HepG2 (cell line): ENCODE measurements around the gene PROKR1. TPM values are rescaled to one million over a fixed set of nuclear protein-coding genes. Genes with fewer than 3 reads are reported as not detected.

Source experiments
- ATAC-seq: fragments of 200-7000 bp; cut with Tn5 transposase; 3 replicates; pipeline ENCODE4 v1.9.1; 2020; ENCODE audit warnings: mild to moderate bottlenecking, moderate library complexity
- BruUV-seq: library from RNA; stranded (reverse); fragments of 400-500 nt; replicated peaks from 2 replicates; lab custom pipeline; 2021; lab: Mats Ljungman, UMichigan
- CTCF ChIA-PET: fragments of 300-600 bp; formaldehyde crosslinking; extraction: SDS; loops from one replicate; lab custom pipeline; 2021; ENCODE audit warnings: low total read pairs, inconsistent platforms, low intra/inter-chr PET ratio; lab: Yijun Ruan, JAX
- POLR2A ChIA-PET: fragments of 350-600 bp; sonication (Branson Sonifier 250); formaldehyde crosslinking; loops from one replicate; lab custom pipeline; 2020; ENCODE audit warnings: antibody characterized with exemption, inconsistent platforms; lab: Yijun Ruan, JAX
- DNase-seq: peaks from one replicate; pipeline ENCODE4 v3.0.0-alpha.2; 2015; ENCODE audit warnings: low spot score
- FAIRE-seq: peaks from 3 replicates; lab custom pipeline; 2011; peaks lifted over from hg19 to GRCh38; lab: Jason Lieb, UNC
- H2AFZ ChIP-seq: one replicate; pipeline ENCODE4 v1.6.1; 2011; ENCODE audit warnings: low read length, inconsistent platforms
- H3K27ac ChIP-seq: fragments of 300-600 bp; 3 replicates; pipeline ENCODE4 v1.8.0; 2011; ENCODE audit warnings: mixed run types, mild to moderate bottlenecking, mixed read lengths, low read length, inconsistent platforms; ENCODE audit not compliant: insufficient read depth; ENCODE audit errors: extremely low read length
- H3K27me3 ChIP-seq, 2 experiments: fragments of 200-600 bp in 1 of 2; 2 replicates in 1 of 2; 3 replicates in 1 of 2; pipeline versions ENCODE4 v1.6.0 to v1.8.0; 2011; ENCODE audit warnings: low read length in 2 of 2, mild to moderate bottlenecking in 2 of 2, moderate library complexity in 2 of 2, inconsistent platforms in 1 of 2; ENCODE audit not compliant: insufficient read depth in 2 of 2, control insufficient read depth in 1 of 2
- H3K36me3 ChIP-seq, 2 experiments: fragments of 200-600 bp in 1 of 2; replicated peaks in 1 of 2; 2 replicates in 1 of 2; 3 replicates in 1 of 2; pipeline versions ENCODE4 v1.5.1 to v1.8.0; 2011; ENCODE audit warnings: low read length in 2 of 2, inconsistent platforms in 1 of 2; ENCODE audit not compliant: insufficient read depth in 2 of 2, control insufficient read depth in 1 of 2
- H3K4me1 ChIP-seq: 2 replicates; pipeline ENCODE4 v1.5.1; 2012; ENCODE audit warnings: low read length, inconsistent platforms; ENCODE audit not compliant: insufficient read depth
- H3K4me2 ChIP-seq: 2 replicates; pipeline ENCODE4 v1.6.0; 2011; ENCODE audit warnings: low read depth, low read length, inconsistent platforms
- H3K4me3 ChIP-seq, 3 experiments: fragments of 200-600 bp in 1 of 3; sonication (generic), shearing (Covaris generic) in 1 of 3; replicated peaks in 1 of 3; 2 replicates each; pipeline ENCODE4 v1.5.1; 2011 to 2016; ENCODE audit warnings: low read length in 3 of 3, inconsistent platforms in 2 of 3, low read depth in 2 of 3, mild to moderate bottlenecking in 2 of 3, control low read depth in 1 of 3, mixed read lengths in 1 of 3; ENCODE audit not compliant: insufficient read depth in 1 of 3
- H3K79me2 ChIP-seq: one replicate; pipeline ENCODE4 v1.6.1; 2011; ENCODE audit warnings: low read length, inconsistent platforms; ENCODE audit not compliant: insufficient read depth
- H3K9ac ChIP-seq: 2 replicates; pipeline ENCODE4 v1.6.0; 2011; ENCODE audit warnings: mild to moderate bottlenecking, low read depth, low read length, inconsistent platforms; ENCODE audit not compliant: insufficient read depth
- H3K9me3 ChIP-seq: 2 replicates; pipeline ENCODE4 v1.5.1; 2012; ENCODE audit warnings: mild to moderate bottlenecking, low read length
- H4K20me1 ChIP-seq: 2 replicates; pipeline ENCODE4 v1.6.0; 2011; ENCODE audit warnings: inconsistent platforms, mild to moderate bottlenecking, low read length, moderate library complexity; ENCODE audit not compliant: insufficient read depth
- ATF2 ChIP-seq: sonication (generic); formaldehyde crosslinking; IDR thresholded peaks from 2 replicates; pipeline ENCODE4 v1.4.0; 2020; ENCODE audit warnings: missing genetic modification reagents
- CEBPB ChIP-seq: IDR thresholded peaks from 2 replicates; pipeline ENCODE4 v1.6.1; 2011; ENCODE audit warnings: low read depth, low read length, improper control_type of control experiment, borderline replicate concordance
- CHCHD3 ChIP-seq: sonication (generic); formaldehyde crosslinking; IDR thresholded peaks from 2 replicates; pipeline ENCODE4 v1.8.0; 2022; ENCODE audit warnings: mild to moderate bottlenecking, missing genetic modification reagents, moderate library complexity
- HNF4G ChIP-seq, 2 experiments: sonication (generic) in 1 of 2; formaldehyde crosslinking in 1 of 2; IDR thresholded peaks; 2 replicates each; pipeline versions ENCODE4 v1.4.0 to v1.6.1; 2011 to 2020; ENCODE audit warnings: borderline replicate concordance in 2 of 2, low read depth in 2 of 2, mild to moderate bottlenecking in 2 of 2, low read length in 1 of 2, missing genetic modification reagents in 1 of 2, moderate library complexity in 1 of 2
- NR3C1 ChIP-seq: sonication (generic); formaldehyde crosslinking; IDR thresholded peaks from 2 replicates; pipeline ENCODE4 v1.4.0; 2020; ENCODE audit warnings: missing genetic modification reagents
- STAT6 ChIP-seq: sonication (generic); formaldehyde crosslinking; IDR thresholded peaks from 2 replicates; pipeline ENCODE4 v1.4.0; 2020; ENCODE audit warnings: missing genetic modification reagents, mild to moderate bottlenecking, borderline replicate concordance
- ZC3H4 ChIP-seq: sonication (generic); formaldehyde crosslinking; IDR thresholded peaks from 2 replicates; pipeline ENCODE4 v1.4.0; 2020; ENCODE audit warnings: missing genetic modification reagents, borderline replicate concordance
- ZNF276 ChIP-seq: sonication (generic); formaldehyde crosslinking; IDR thresholded peaks from 2 replicates; pipeline ENCODE4 v1.4.0; 2020; ENCODE audit warnings: mild to moderate bottlenecking, low read depth, missing genetic modification reagents
- ZNF292 ChIP-seq: sonication (generic); formaldehyde crosslinking; IDR thresholded peaks from 2 replicates; pipeline ENCODE4 v1.8.1; 2022; ENCODE audit warnings: mild to moderate bottlenecking, low read depth, missing genetic modification reagents, borderline replicate concordance
- ZNF333 ChIP-seq: sonication (generic); formaldehyde crosslinking; IDR thresholded peaks from 2 replicates; pipeline ENCODE4 v1.4.0; 2020; ENCODE audit warnings: mild to moderate bottlenecking, missing genetic modification reagents, borderline replicate concordance
- ZSCAN5A ChIP-seq: sonication (generic); formaldehyde crosslinking; IDR thresholded peaks from 2 replicates; pipeline ENCODE4 v1.8.0; 2022; ENCODE audit warnings: mild to moderate bottlenecking, missing genetic modification reagents, borderline replicate concordance
- WGBS: methylation state at CpG from one replicate; pipeline ENCODE4 v1.1.6; 2017; ENCODE audit warnings: low lambda C conversion rate; 5-methylcytosine and 5-hydroxymethylcytosine counted together
- in situ Hi-C: cut with HindIII; loops from 2 replicates; pipeline ENCODE4 v1.10.0; 2017; ENCODE audit warnings: low pct_unique_long_range_greater_than_20kb; ENCODE audit not compliant: extremely low pct_ligation_motif_present
- intact Hi-C: fragments of 100-400 bp; cut with micrococcal nuclease; formaldehyde crosslinking; loops from one replicate; pipeline ENCODE4 v1.10.0; 2022; ENCODE audit not compliant: unreplicated experiment
- polyA plus RNA-seq, 8 experiments: library from polyadenylated mRNA; depleted of rRNA in 3 of 8; stranded (reverse) in 7 of 8; unstranded in 1 of 8; fragments of >200 nt; fragmentation: Illumina TruSeq in 4 of 8; extraction: Trizol in 4 of 8; gene quantifications; 2 replicates each; pipeline versions ENCODE4 v1.2.1 to v1.2.3, GENCODE V29; 2011 to 2016; ENCODE audit warnings: low read depth in 4 of 8, missing spikeins in 1 of 8, mixed read lengths in 1 of 8; ENCODE audit not compliant: insufficient read depth in 1 of 8
- total RNA-seq, 5 experiments: library from RNA; depleted of rRNA; stranded (reverse); fragments of >200 nt; fragmentation: Illumina TruSeq; extraction: Trizol; gene quantifications; 2 replicates each; pipeline ENCODE4 v1.2.3, GENCODE V29; 2016; ENCODE audit warnings: low read depth in 1 of 5
- TF ChIP-seq, protein P1 (sequence below): IDR thresholded peaks from 2 replicates; pipeline ENCODE4 v1.6.1; 2016; ENCODE audit warnings: control low read depth
- TF ChIP-seq, protein P2 (sequence below): sonication (generic); formaldehyde crosslinking; IDR thresholded peaks from 2 replicates; pipeline ENCODE4 v1.4.0; 2020; ENCODE audit warnings: missing genetic modification reagents

The PROKR1 gene
- total and polyA plus RNA-seq, 2 of the 13 experiments (the other 11 are each of a cell fraction or from before 2014, with no cell fraction given): not detected

DNA sequence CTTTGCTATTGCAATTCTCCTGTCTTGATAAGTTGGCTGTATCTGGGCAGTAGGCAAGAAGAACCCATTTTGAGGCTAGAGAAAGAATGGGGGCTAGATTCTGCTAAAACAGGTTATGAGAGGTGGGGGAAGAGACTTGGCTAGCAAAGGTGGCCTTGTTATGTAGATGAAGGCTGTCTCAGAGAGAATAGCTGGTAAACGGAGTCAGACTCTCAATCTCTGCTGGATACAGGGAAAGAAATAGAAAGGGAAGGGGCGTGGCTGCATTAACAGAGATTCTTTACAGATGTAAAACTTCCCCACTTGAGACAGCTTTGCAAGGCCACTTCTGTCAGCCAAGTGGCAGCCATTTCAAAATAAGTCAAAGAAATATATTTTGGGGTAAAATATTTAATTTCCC lies 53.2 kb downstream of the PROKR1 start:
- BruUV-seq: no TSS peak
- Histone ChIP-seq H3K4me1 (no peaks in the 10 kb centered on the region), H3K27ac (no peak overlapping the region), H4K20me1 (no peaks in the 10 kb centered on the region), H3K27me3 (no peaks in the 10 kb centered on the region), H3K4me2 (no peak overlapping the region), H3K36me3 (no peaks in the 10 kb centered on the region), H3K4me3 (no peak overlapping the region), H3K9me3 (peaks cover 13% of the 10 kb centered on the region), H3K9ac (no peak overlapping the region), H3K79me2 (no peaks in the 10 kb centered on the region), H2AFZ (no peak overlapping the region)
- FAIRE-seq: no peak
- intact Hi-C loops: no loop called here
- no peak for DNase-seq
- CTCF ChIA-PET: no interaction called here
- no peak for ATAC-seq
- in situ Hi-C loops: no loop called here
- POLR2A ChIA-PET: no interaction called here
- 1% methylated on average over 2 of the region's 2 CpGs for WGBS
- TF ChIP-seq ZNF292 (CRISPR knock-in tag): no peak
- TF ChIP-seq HNF4G (IDR thresholded peaks at IDR 0.05; ENCODE audit: borderline replicate concordance, low read depth, low read length): no peak
- TF ChIP-seq HNF4G (CRISPR knock-in tag; IDR thresholded peaks at IDR 0.05; ENCODE audit: borderline replicate concordance, low read depth): no peak
- TF ChIP-seq NR3C1 (CRISPR knock-in tag): no peak
- no peak for TF ChIP-seq ZSCAN5A (CRISPR knock-in tag)
- TF ChIP-seq ATF2 (CRISPR knock-in tag): no peak
- no peak for TF ChIP-seq STAT6 (CRISPR knock-in tag)
- TF ChIP-seq ZNF333 (CRISPR knock-in tag): no peak
- TF ChIP-seq, protein P1, sequence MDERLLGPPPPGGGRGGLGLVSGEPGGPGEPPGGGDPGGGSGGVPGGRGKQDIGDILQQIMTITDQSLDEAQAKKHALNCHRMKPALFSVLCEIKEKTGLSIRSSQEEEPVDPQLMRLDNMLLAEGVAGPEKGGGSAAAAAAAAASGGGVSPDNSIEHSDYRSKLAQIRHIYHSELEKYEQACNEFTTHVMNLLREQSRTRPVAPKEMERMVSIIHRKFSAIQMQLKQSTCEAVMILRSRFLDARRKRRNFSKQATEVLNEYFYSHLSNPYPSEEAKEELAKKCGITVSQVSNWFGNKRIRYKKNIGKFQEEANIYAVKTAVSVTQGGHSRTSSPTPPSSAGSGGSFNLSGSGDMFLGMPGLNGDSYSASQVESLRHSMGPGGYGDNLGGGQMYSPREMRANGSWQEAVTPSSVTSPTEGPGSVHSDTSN (CRISPR knock-in tag): no peak
- TF ChIP-seq ZC3H4 (CRISPR knock-in tag): no peak
- no peak for TF ChIP-seq ZNF276 (CRISPR knock-in tag)
- no peak for TF ChIP-seq CEBPB
- TF ChIP-seq CHCHD3 (CRISPR knock-in tag): no peak
- TF ChIP-seq, protein P2, sequence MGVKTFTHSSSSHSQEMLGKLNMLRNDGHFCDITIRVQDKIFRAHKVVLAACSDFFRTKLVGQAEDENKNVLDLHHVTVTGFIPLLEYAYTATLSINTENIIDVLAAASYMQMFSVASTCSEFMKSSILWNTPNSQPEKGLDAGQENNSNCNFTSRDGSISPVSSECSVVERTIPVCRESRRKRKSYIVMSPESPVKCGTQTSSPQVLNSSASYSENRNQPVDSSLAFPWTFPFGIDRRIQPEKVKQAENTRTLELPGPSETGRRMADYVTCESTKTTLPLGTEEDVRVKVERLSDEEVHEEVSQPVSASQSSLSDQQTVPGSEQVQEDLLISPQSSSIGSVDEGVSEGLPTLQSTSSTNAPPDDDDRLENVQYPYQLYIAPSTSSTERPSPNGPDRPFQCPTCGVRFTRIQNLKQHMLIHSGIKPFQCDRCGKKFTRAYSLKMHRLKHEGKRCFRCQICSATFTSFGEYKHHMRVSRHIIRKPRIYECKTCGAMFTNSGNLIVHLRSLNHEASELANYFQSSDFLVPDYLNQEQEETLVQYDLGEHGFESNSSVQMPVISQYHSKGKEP (CRISPR knock-in tag): no peak
